Rectal smooth muscle tissue (tissue), 1 donor: Measurements from ENCODE around the gene PTPRR.
A peak's percentile ranks its signal among the peaks of the same experiment; 100 is the strongest.

Experiments
- H3K27ac ChIP-seq: one replicate; pipeline ENCODE4 v1.7.0; 2013; ENCODE audit warnings: low read depth, low read length, inconsistent platforms
- H3K27me3 ChIP-seq: one replicate; pipeline ENCODE4 v1.7.0; 2013; ENCODE audit warnings: low read length; ENCODE audit not compliant: control insufficient read depth, insufficient read depth
- H3K36me3 ChIP-seq: one replicate; pipeline ENCODE4 v1.7.0; 2013; ENCODE audit warnings: low read length; ENCODE audit not compliant: control insufficient read depth, insufficient read depth
- H3K4me1 ChIP-seq: one replicate; pipeline ENCODE4 v1.7.0; 2013; ENCODE audit warnings: low read length; ENCODE audit not compliant: control insufficient read depth, insufficient read depth
- H3K4me3 ChIP-seq: one replicate; pipeline ENCODE4 v1.7.0; 2013; ENCODE audit warnings: low read length
- H3K9ac ChIP-seq: one replicate; pipeline ENCODE4 v1.7.0; 2013; ENCODE audit warnings: low read length

The PTPRR gene

GRCh38 chr12:70721656-70722357 lies 198.7 kb downstream of the PTPRR start:
- Histone ChIP-seq H3K4me3 (no peak overlapping the region), H3K9ac (no peak overlapping the region), H3K36me3 (no peaks in the 10 kb centered on the region), H3K4me1 (no peaks in the 10 kb centered on the region), H3K27me3 (no peaks in the 10 kb centered on the region), H3K27ac (no peak overlapping the region)

- H3K27me3 ChIP-seq = no peaks in the 10 kb centered on the region
- H3K4me3 ChIP-seq = no peak overlapping the region
- H3K9ac ChIP-seq = no peak overlapping the region
- H3K4me1 ChIP-seq = no peaks in the 10 kb centered on the region
- no peak overlapping the region for H3K27ac ChIP-seq
- H3K36me3 ChIP-seq = no peaks in the 10 kb centered on the region
Observed at GRCh38 chr12:70721216-70721615, 199.3 kb downstream of the PTPRR start.

- Histone ChIP-seq H3K9ac (no peak overlapping the region), H3K36me3 (no peaks in the 10 kb centered on the region), H3K27ac (no peak overlapping the region), H3K4me3 (peak overlapping the region; percentile 19), H3K4me1 (no peaks in the 10 kb centered on the region), H3K27me3 (no peaks in the 10 kb centered on the region)
Observed at GRCh38 chr12:70719672-70720420, 200.7 kb downstream of the PTPRR start.

GRCh38 chr12:70719071-70719470 lies 201.5 kb downstream of the PTPRR start:
- Histone ChIP-seq H3K9ac (no peak overlapping the region), H3K4me3 (no peak overlapping the region), H3K27ac (no peak overlapping the region), H3K4me1 (no peaks in the 10 kb centered on the region), H3K27me3 (no peaks in the 10 kb centered on the region), H3K36me3 (no peaks in the 10 kb centered on the region)

GRCh38 chr12:70711831-70712230 lies 208.7 kb downstream of the PTPRR start:
- no peaks in the 10 kb centered on the region for H3K4me1 ChIP-seq
- no peaks in the 10 kb centered on the region for H3K36me3 ChIP-seq
- H3K9ac ChIP-seq = no peak overlapping the region
- no peaks in the 10 kb centered on the region for H3K27me3 ChIP-seq
- H3K27ac ChIP-seq = no peak overlapping the region
- H3K4me3 ChIP-seq = no peak overlapping the region

- no peaks in the 10 kb centered on the region for H3K36me3 ChIP-seq
- no peak overlapping the region for H3K27ac ChIP-seq
- no peak overlapping the region for H3K4me3 ChIP-seq
- no peaks in the 10 kb centered on the region for H3K4me1 ChIP-seq
- no peak overlapping the region for H3K9ac ChIP-seq
- H3K27me3 ChIP-seq = no peaks in the 10 kb centered on the region
Observed at GRCh38 chr12:70709022-70709421, 211.5 kb downstream of the PTPRR start.

GRCh38 chr12:70706611-70707010 lies 213.9 kb downstream of the PTPRR start:
- no peaks in the 10 kb centered on the region for H3K4me1 ChIP-seq
- H3K9ac ChIP-seq = no peak overlapping the region
- H3K4me3 ChIP-seq = no peak overlapping the region
- H3K36me3 ChIP-seq = no peaks in the 10 kb centered on the region
- no peaks in the 10 kb centered on the region for H3K27me3 ChIP-seq
- no peak overlapping the region for H3K27ac ChIP-seq

GRCh38 chr12:70698345-70698744 lies 222.2 kb downstream of the PTPRR start:
- H3K4me3 ChIP-seq = no peak overlapping the region
- no peaks in the 10 kb centered on the region for H3K36me3 ChIP-seq
- no peaks in the 10 kb centered on the region for H3K4me1 ChIP-seq
- H3K9ac ChIP-seq = no peak overlapping the region
- H3K27me3 ChIP-seq = no peaks in the 10 kb centered on the region
- H3K27ac ChIP-seq = no peak overlapping the region

- Histone ChIP-seq H3K27me3 (no peaks in the 10 kb centered on the region), H3K36me3 (no peaks in the 10 kb centered on the region), H3K9ac (no peak overlapping the region), H3K4me3 (no peak overlapping the region), H3K27ac (no peak overlapping the region), H3K4me1 (no peaks in the 10 kb centered on the region)
Observed at GRCh38 chr12:70695361-70696023, 225.0 kb downstream of the PTPRR start.

GRCh38 chr12:70692681-70693288 lies 227.8 kb downstream of the PTPRR start:
- no peak overlapping the region for H3K4me3 ChIP-seq
- no peaks in the 10 kb centered on the region for H3K4me1 ChIP-seq
- no peak overlapping the region for H3K27ac ChIP-seq
- H3K36me3 ChIP-seq = no peaks in the 10 kb centered on the region
- no peaks in the 10 kb centered on the region for H3K27me3 ChIP-seq
- H3K9ac ChIP-seq = no peak overlapping the region

GRCh38 chr12:70691018-70691672 lies 229.4 kb downstream of the PTPRR start:
- H3K4me3 ChIP-seq = no peak overlapping the region
- H3K4me1 ChIP-seq = no peaks in the 10 kb centered on the region
- H3K27ac ChIP-seq = no peak overlapping the region
- H3K9ac ChIP-seq = no peak overlapping the region
- H3K27me3 ChIP-seq = no peaks in the 10 kb centered on the region
- no peaks in the 10 kb centered on the region for H3K36me3 ChIP-seq

GRCh38 chr12:70686907-70687306 lies 233.6 kb downstream of the PTPRR start:
- no peaks in the 10 kb centered on the region for H3K4me1 ChIP-seq
- H3K27ac ChIP-seq = no peak overlapping the region
- no peak overlapping the region for H3K4me3 ChIP-seq
- no peaks in the 10 kb centered on the region for H3K36me3 ChIP-seq
- H3K27me3 ChIP-seq = no peaks in the 10 kb centered on the region
- no peak overlapping the region for H3K9ac ChIP-seq
